ENCODE results near the gene C3AR1. TPM values are rescaled to one million over a fixed set of nuclear protein-coding genes. Genes with fewer than 3 reads are reported as not detected.

Gene C3AR1
- total RNA-seq, 1 donor from 2014 or later = 7.1 TPM

DNA sequence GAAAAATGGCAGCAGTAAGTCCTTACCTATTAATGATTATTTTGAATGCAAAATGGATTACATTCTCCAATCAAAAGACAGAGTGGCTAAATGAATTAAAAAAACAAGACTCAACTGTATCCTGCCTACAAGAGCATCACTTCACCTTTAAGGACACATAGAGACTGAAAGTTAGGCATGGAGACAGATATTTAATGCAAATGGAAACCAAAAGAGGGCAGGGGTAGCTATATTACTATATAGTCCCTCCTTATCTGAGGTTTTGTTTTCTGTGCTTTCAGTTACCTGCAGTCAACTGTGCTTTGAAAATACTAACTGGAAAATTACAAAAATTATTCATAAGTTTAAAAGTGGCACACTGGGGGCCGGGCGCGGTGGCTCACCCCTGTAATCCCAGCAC, 33.1 kb upstream of the C3AR1 start:
- H3K4me1 Mint-ChIP-seq (ENCODE audit: low read depth, unreplicated experiment) = no peaks in the 10 kb centered on the region
- no peak overlapping the region for H3K4me3 Mint-ChIP-seq (ENCODE audit: unreplicated experiment)
- H3K36me3 Mint-ChIP-seq (ENCODE audit: low read depth, unreplicated experiment) = peaks cover 17% of the 10 kb centered on the region

GRCh38 chr12:8096281-8096915, 30.2 kb upstream of the C3AR1 start:
- DNase-seq (ENCODE audit: low read depth) (no peak), FAIRE-seq (no peak)
- Histone ChIP-seq H3K4me3 (ENCODE audit: insufficient read depth, low read depth, low read length) (no peak overlapping the region), H3K9me3 (ENCODE audit: insufficient read depth, low read depth, low read length) (no peaks in the 10 kb centered on the region), H3K27ac (ENCODE audit: low read depth, low read length) (no peak overlapping the region), H3K4me1 (ENCODE audit: insufficient read depth, low read length) (no peaks in the 10 kb centered on the region), H4K20me1 (ENCODE audit: insufficient read depth, low read length) (no peaks in the 10 kb centered on the region), H2AFZ (ENCODE audit: low read depth, low read length) (no peak overlapping the region), H3K79me2 (ENCODE audit: insufficient read depth, low read length) (no peaks in the 10 kb centered on the region), H3K4me2 (ENCODE audit: low read length) (no peak overlapping the region), H3K27me3 (ENCODE audit: insufficient read depth, low read length) (no peaks in the 10 kb centered on the region), H3K9ac (ENCODE audit: low read length) (no peak overlapping the region), H3K36me3 (ENCODE audit: insufficient read depth, low read length) (peaks cover 40% of the 10 kb centered on the region)
- no peaks in the 10 kb centered on the region for H3K27me3 Mint-ChIP-seq (ENCODE audit: low read depth, unreplicated experiment)
- H3K36me3 Mint-ChIP-seq (ENCODE audit: low read depth, unreplicated experiment) = peaks cover 14% of the 10 kb centered on the region
- no peaks in the 10 kb centered on the region for H3K4me1 Mint-ChIP-seq (ENCODE audit: low read depth, unreplicated experiment)
- peaks cover 4% of the 10 kb centered on the region for H3K9me3 Mint-ChIP-seq (ENCODE audit: unreplicated experiment)
- H3K27ac Mint-ChIP-seq (ENCODE audit: unreplicated experiment) = no peak overlapping the region
- no peak for TF ChIP-seq EZH2 (IDR thresholded peaks at IDR 0.05; ENCODE audit: insufficient read depth, low read length)
- TF ChIP-seq, protein P1, sequence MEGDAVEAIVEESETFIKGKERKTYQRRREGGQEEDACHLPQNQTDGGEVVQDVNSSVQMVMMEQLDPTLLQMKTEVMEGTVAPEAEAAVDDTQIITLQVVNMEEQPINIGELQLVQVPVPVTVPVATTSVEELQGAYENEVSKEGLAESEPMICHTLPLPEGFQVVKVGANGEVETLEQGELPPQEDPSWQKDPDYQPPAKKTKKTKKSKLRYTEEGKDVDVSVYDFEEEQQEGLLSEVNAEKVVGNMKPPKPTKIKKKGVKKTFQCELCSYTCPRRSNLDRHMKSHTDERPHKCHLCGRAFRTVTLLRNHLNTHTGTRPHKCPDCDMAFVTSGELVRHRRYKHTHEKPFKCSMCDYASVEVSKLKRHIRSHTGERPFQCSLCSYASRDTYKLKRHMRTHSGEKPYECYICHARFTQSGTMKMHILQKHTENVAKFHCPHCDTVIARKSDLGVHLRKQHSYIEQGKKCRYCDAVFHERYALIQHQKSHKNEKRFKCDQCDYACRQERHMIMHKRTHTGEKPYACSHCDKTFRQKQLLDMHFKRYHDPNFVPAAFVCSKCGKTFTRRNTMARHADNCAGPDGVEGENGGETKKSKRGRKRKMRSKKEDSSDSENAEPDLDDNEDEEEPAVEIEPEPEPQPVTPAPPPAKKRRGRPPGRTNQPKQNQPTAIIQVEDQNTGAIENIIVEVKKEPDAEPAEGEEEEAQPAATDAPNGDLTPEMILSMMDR (IDR thresholded peaks at IDR 0.05; ENCODE audit: insufficient read depth, low read depth, low read length) = no peak
- H3K4me3 Mint-ChIP-seq (ENCODE audit: unreplicated experiment) = no peak overlapping the region

More for the DNA sequence above, 33.1 kb upstream of the C3AR1 start:
- no peaks in the 10 kb centered on the region for H4K20me1 ChIP-seq (ENCODE audit: insufficient read depth, low read length)
- DNase-seq (ENCODE audit: low read depth) = no peak
- Mint-ChIP-seq H3K9me3 (ENCODE audit: unreplicated experiment) (peaks cover 4% of the 10 kb centered on the region), H3K27ac (ENCODE audit: unreplicated experiment) (no peak overlapping the region), H3K27me3 (ENCODE audit: low read depth, unreplicated experiment) (no peaks in the 10 kb centered on the region)
- H3K4me1 ChIP-seq (ENCODE audit: insufficient read depth, low read length) = no peaks in the 10 kb centered on the region
- TF ChIP-seq, protein P1 (IDR thresholded peaks at IDR 0.05; ENCODE audit: insufficient read depth, low read depth, low read length) = no peak
- no peak for TF ChIP-seq EZH2 (IDR thresholded peaks at IDR 0.05; ENCODE audit: insufficient read depth, low read length)
- no peak overlapping the region for H2AFZ ChIP-seq (ENCODE audit: low read depth, low read length)
- no peak for FAIRE-seq
- no peak overlapping the region for H3K27ac ChIP-seq (ENCODE audit: low read depth, low read length)
- H3K27me3 ChIP-seq (ENCODE audit: insufficient read depth, low read length) = no peaks in the 10 kb centered on the region
- H3K9me3 ChIP-seq (ENCODE audit: insufficient read depth, low read depth, low read length) = no peaks in the 10 kb centered on the region
- H3K9ac ChIP-seq (ENCODE audit: low read length) = no peak overlapping the region
- H3K79me2 ChIP-seq (ENCODE audit: insufficient read depth, low read length) = no peaks in the 10 kb centered on the region
- H3K4me2 ChIP-seq (ENCODE audit: low read length) = no peak overlapping the region
- peaks cover 25% of the 10 kb centered on the region for H3K36me3 ChIP-seq (ENCODE audit: insufficient read depth, low read length)
- H3K4me3 ChIP-seq (ENCODE audit: insufficient read depth, low read depth, low read length) = no peak overlapping the region

DNA sequence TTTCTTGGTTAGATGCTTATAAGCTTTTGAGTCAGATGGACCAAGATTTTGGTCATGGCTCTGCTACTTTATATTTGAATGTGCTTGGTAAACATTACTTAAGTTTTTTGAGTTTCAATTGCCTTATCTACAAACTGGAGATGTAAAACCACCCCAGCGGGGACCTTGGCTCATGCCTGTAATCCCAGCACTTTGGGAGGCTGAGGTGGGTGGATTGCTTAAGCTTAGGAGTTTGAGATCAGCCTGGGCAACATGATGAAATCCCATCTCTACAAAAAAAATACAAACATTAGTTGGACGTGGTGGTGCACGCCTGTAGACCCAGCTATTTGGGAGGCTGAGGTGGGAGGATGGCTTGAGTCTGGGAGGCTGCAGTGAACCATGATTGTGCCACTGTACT, 27.1 kb upstream of the C3AR1 start:
- no peak for DNase-seq (ENCODE audit: low read depth)
- Mint-ChIP-seq H3K9me3 (ENCODE audit: unreplicated experiment) (no peaks in the 10 kb centered on the region), H3K4me1 (ENCODE audit: low read depth, unreplicated experiment) (peaks cover 4% of the 10 kb centered on the region), H3K36me3 (ENCODE audit: low read depth, unreplicated experiment) (peaks cover 10% of the 10 kb centered on the region), H3K27me3 (ENCODE audit: low read depth, unreplicated experiment) (no peaks in the 10 kb centered on the region), H3K27ac (ENCODE audit: unreplicated experiment) (no peak overlapping the region), H3K4me3 (ENCODE audit: unreplicated experiment) (no peak overlapping the region)
- Histone ChIP-seq H3K4me1 (ENCODE audit: insufficient read depth, low read length) (no peaks in the 10 kb centered on the region), H3K4me3 (ENCODE audit: insufficient read depth, low read depth, low read length) (no peak overlapping the region), H3K36me3 (ENCODE audit: insufficient read depth, low read length) (peaks cover 54% of the 10 kb centered on the region), H3K4me2 (ENCODE audit: low read length) (no peak overlapping the region), H3K27me3 (ENCODE audit: insufficient read depth, low read length) (no peaks in the 10 kb centered on the region), H3K9me3 (ENCODE audit: insufficient read depth, low read depth, low read length) (no peaks in the 10 kb centered on the region), H3K79me2 (ENCODE audit: insufficient read depth, low read length) (peaks cover 12% of the 10 kb centered on the region), H3K9ac (ENCODE audit: low read length) (no peak overlapping the region), H4K20me1 (ENCODE audit: insufficient read depth, low read length) (peaks cover 6% of the 10 kb centered on the region), H2AFZ (ENCODE audit: low read depth, low read length) (no peak overlapping the region), H3K27ac (ENCODE audit: low read depth, low read length) (no peak overlapping the region)
- no peak for FAIRE-seq
- TF ChIP-seq, protein P1 (IDR thresholded peaks at IDR 0.05; ENCODE audit: insufficient read depth, low read depth, low read length) = no peak
- no peak for TF ChIP-seq EZH2 (IDR thresholded peaks at IDR 0.05; ENCODE audit: insufficient read depth, low read length)

Measured in astrocyte (in vitro differentiated cells and primary cell).